Ramos (cell line): Measurements from ENCODE around the gene GNB1L.

Experiments used
- in situ Hi-C: fragments of 300-500 bp; cut with MboI; formaldehyde crosslinking; loops from one replicate; pipeline ENCODE4 v1.14.3; 2022; ENCODE audit warnings: low sequenced_read_pairs; ENCODE audit not compliant: unreplicated experiment

The GNB1L gene

GRCh38 chr22:19877626-19878339 lies 23.1 kb upstream of the GNB1L start:
- in situ Hi-C loops, result no loop called here

- in situ Hi-C loops, result no loop called here
These were observed 22.4 kb upstream of the GNB1L start for GRCh38 chr22:19876941-19877625.

GRCh38 chr22:19876314-19876940 lies 21.8 kb upstream of the GNB1L start:
- in situ Hi-C loops, result no loop called here

GRCh38 chr22:19875531-19876313 lies 21.0 kb upstream of the GNB1L start:
- in situ Hi-C loops, result no loop called here

GRCh38 chr22:19875061-19875530 lies 20.4 kb upstream of the GNB1L start:
- in situ Hi-C loops, result no loop called here

GRCh38 chr22:19874307-19875060 lies 19.8 kb upstream of the GNB1L start:
- in situ Hi-C loops, result no loop called here

GRCh38 chr22:19873960-19874306 lies 19.3 kb upstream of the GNB1L start:
- in situ Hi-C loops, result no loop called here

GRCh38 chr22:19873138-19873959 lies 18.7 kb upstream of the GNB1L start:
- in situ Hi-C loops, result no loop called here

GRCh38 chr22:19872779-19873137 lies 18.1 kb upstream of the GNB1L start:
- in situ Hi-C loops, result no loop called here

- in situ Hi-C loops, result no loop called here
These were observed 17.4 kb upstream of the GNB1L start for GRCh38 chr22:19871845-19872778.

- in situ Hi-C loops, result no loop called here
These were observed 16.6 kb upstream of the GNB1L start for GRCh38 chr22:19871023-19871844.

- in situ Hi-C loops, result no loop called here
These were observed 15.7 kb upstream of the GNB1L start for GRCh38 chr22:19870153-19871022.

- in situ Hi-C loops, result no loop called here
These were observed 15.0 kb upstream of the GNB1L start for GRCh38 chr22:19869497-19870152.

GRCh38 chr22:19868773-19869471 lies 14.2 kb upstream of the GNB1L start:
- in situ Hi-C loops, result no loop called here

GRCh38 chr22:19868333-19868732 lies 13.7 kb upstream of the GNB1L start:
- in situ Hi-C loops, result no loop called here
